RPMI7951 (cell line): ENCODE measurements around the gene TMEM139. TPM values are rescaled to one million over a fixed set of nuclear protein-coding genes. Genes with fewer than 3 reads are reported as not detected.
"Not testable (repeated sequence)": the region's sequence is repeated elsewhere in the genome, so short reads cannot be mapped to it uniquely, and the experiment has no call there.

Experiments used
- DNase-seq: peaks from one replicate; pipeline ENCODE4 v3.0.0-alpha.2; 2012; ENCODE audit warnings: low read depth
- total RNA-seq: library from RNA; depleted of rRNA; stranded (reverse); fragments of >200 nt; shearing (Covaris generic); gene quantifications from 2 replicates; pipeline ENCODE4 v1.2.3, GENCODE V29; 2014

TMEM139 gene
- total RNA-seq, 1 experiment from 2014 or later, result not detected

GRCh38 chr7:143258831-143259230, 25.9 kb upstream of the TMEM139 start:
- no peak for DNase-seq

DNA sequence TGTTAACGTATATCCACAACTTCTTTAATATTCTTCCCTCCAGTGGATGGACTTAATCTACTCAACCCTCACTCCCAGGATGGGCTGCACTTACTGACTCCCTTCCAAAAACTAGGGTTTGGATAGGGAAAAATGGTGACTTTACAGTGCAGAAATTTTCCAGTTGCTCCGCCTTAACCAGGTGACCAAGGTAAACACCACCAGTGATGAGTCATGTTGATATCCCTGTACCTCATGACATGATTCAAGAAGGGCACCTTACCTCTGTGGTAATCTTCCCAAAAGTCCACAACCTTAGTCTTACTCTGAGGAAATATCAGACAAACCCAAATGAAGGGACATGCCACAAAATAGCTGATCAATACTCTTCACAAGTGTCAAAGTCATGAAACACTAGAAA, 25.0 kb upstream of the TMEM139 start:
- DNase-seq, result no peak

DNA sequence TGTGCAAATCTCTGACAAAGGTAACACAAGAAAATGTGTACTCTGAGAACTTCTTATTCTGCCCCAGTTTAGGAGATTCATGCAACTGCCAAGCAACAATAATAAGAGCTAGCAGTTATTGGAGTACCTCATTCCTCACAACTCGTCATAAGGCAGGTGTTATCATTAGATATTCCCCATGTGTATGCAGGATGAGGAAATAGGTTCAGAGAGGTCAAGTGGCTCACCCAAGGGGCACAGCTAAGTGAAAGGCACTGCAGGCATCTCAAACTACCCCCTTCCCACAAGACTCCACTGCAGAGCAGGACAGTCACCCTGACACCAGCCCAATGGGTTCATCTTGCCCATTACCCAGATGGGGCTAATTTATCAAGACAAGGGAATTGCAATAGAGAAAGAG, 22.9 kb upstream of the TMEM139 start:
- DNase-seq, result no peak

GRCh38 chr7:143263266-143264195, 21.2 kb upstream of the TMEM139 start, which contains the start of gene GSTK1:
Gene GSTK1 (plus strand): TSS chr7:143263441. CDS start chr7:143263514, 73 bp downstream.
- peak; percentile 68 for DNase-seq

DNA sequence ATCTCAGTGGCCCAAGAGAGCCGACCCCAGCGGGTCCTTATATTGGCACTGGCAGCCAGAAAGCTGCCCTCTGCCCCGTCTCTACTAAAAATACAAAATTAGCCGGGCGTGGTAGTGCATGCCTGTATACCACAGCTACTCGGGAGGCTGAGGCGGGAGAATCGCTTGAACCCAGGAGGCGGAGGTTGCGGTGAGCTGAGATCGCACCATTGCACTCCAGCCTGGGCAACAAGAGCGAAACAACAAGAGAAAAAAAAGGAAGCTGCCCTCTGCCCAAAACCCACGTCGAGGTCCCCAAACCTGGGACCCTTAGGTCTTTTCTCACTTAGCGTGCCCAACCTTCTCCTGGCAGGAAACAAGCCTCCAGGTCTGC, 20.6 kb upstream of the TMEM139 start:
- not testable (repeated sequence) for DNase-seq

- DNase-seq, result no peak
These were observed 19.6 kb upstream of the TMEM139 start for GRCh38 chr7:143265017-143265693.

DNA sequence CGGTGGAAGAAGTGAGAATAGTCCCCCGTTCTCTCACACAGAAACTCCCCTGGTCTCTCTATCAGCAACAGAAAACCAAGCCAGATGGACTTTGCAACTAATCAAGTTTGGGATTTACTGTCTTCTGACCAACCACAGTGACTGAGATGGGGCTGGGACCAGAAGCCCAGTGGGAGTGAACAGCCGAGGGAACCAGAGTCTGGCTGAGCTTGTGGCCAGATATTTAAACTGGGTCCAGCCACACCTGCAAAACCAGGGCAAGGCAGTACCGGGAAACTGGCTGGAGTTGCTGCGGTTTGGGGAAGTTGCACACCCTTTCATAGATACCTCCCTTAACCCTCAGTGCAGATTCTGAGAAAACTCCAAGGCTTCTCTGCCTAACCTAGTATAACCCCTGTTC, 15.5 kb upstream of the TMEM139 start:
- no peak for DNase-seq

DNA sequence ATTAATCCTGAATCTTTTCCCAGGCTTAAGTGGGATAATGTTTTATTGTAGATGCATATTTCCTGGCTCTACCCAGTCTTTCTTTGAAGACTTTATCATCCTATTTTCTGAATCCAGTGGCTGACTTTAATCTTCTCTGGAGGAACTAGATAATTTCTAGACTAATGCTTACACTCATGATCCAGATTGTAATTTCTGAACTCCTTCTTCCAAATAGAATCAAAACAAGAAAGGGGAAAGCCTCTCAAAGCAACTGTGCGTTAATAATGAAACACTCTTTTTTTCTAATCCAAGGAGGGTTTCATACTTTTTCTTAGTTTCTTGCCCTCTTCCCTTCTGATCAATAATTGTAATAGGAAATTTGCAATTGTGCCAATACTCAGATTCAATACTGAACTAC, 13.5 kb upstream of the TMEM139 start:
- no peak for DNase-seq

GRCh38 chr7:143272871-143273270, 11.9 kb upstream of the TMEM139 start:
- DNase-seq, result no peak

GRCh38 chr7:143279186-143280098, 5.3 kb upstream of the TMEM139 start:
- peak; percentile 76 for DNase-seq

GRCh38 chr7:143280160-143280559, 4.6 kb upstream of the TMEM139 start:
- DNase-seq, result no peak

- DNase-seq, result no peak
These were observed 4.2 kb upstream of the TMEM139 start for GRCh38 chr7:143280566-143280965.

DNA sequence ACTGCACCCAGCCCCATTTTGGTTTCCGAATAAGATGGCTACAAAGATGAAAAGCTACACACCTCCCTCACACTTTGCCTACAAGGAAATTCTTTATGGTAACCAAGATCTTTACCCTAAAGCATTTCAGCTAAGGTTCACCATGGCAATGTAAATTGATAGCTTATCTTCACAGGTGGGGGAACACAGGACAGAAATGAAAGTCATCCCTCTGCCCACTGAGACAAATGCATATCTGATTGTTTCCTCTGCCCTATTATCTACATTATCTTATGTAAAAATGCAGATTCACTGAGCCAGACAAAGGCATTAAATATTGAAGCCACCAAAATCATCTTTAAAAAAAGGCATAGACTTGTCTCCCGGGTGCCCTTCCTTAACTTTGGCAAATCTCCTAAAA, 3.2 kb upstream of the TMEM139 start:
- no peak for DNase-seq

DNA sequence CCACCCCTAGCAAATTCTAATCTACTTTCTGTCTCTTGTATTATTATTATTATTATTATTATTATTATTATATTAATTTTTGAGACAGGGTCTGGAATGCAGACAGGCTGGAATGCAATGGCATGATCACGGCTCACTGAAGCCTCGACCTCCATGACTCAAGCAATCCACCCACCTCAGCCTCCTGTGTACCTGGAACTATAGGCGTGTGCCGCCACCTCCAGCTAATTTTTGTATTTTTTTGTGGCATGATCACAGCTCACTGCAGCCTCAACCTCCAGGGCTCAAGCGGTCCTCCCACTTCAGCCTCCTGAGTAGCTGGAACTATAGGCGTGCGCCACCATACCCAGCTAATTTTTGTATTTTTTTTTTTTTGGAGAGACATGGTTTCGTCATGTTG, 2.6 kb upstream of the TMEM139 start:
- DNase-seq, result no peak

DNA sequence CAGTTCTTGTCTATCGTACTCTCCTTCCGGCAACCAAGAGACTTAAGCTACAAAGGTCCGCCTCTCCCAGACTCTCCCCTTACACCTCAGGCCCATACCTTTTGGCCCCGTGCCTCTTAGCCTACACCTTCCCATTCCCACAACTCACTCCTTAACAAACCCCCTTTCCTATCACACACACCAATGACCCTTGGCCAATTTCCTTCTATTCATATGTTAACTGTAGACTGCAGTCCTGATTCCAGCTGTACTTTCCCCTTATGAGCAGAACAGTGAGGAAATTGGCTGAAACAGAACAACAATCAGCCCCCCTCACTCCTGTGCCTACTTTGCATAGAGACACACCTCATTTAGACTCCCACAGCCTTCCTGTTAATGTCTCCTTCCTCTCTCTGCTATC, 1.4 kb upstream of the TMEM139 start:
- DNase-seq, result no peak

DNA sequence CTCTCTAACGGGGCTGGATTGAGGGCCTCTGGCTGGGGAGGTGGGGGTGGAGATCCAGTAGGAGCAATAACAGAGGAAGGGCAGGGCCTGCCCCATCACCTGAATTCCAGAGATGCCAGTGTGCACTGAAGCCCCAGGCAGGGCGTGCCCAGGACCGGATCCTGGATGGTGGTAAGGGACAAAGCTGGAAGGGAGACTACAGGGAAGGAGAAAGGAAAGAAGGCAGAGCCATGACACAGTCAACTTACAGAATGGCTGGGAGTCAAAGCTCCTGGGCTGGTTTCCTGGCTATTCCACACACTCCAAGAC, 666 bp downstream of the TMEM139 start:
- DNase-seq, result no peak

DNA sequence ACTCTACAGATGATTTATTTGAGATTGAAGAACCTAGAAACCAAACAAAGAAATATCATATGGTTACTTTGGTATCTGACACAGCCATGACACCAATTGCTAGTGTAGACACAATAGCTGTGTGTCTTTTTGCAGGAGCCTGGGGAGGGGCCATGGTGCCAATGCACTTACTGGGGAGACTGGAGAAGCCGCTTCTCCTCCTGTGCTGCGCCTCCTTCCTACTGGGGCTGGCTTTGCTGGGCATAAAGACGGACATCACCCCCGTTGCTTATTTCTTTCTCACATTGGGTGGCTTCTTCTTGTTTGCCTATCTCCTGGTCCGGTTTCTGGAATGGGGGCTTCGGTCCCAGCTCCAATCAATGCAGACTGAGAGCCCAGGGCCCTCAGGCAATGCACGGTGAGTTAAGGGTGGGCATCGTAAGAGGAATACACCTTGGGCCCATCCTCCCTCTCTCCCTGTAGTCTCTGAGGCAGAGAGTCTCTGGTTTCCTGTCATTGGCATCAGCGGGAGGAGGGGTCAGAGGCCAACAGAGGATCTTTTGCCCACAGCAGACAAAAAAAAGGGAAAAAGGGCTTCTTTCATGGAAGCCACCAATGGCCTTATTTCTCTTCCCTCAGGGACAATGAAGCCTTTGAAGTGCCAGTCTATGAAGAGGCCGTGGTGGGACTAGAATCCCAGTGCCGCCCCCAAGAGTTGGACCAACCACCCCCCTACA, 1.2 kb downstream of the TMEM139 start:
- DNase-seq, result no peak

- DNase-seq, result no peak
These were observed 1.7 kb downstream of the TMEM139 start for GRCh38 chr7:143286522-143286890.

GRCh38 chr7:143287339-143287934, 2.7 kb downstream of the TMEM139 start:
- DNase-seq, result no peak

- DNase-seq, result peak; percentile 94
These were observed 3.4 kb downstream of the TMEM139 start, which contains the start of gene CASP2 for GRCh38 chr7:143287935-143288826. Gene CASP2 (plus strand): TSS chr7:143288351. CDS start chr7:143288456, 105 bp downstream.
